ENCODE measurements around the gene SESN1.

Gene SESN1

DNA sequence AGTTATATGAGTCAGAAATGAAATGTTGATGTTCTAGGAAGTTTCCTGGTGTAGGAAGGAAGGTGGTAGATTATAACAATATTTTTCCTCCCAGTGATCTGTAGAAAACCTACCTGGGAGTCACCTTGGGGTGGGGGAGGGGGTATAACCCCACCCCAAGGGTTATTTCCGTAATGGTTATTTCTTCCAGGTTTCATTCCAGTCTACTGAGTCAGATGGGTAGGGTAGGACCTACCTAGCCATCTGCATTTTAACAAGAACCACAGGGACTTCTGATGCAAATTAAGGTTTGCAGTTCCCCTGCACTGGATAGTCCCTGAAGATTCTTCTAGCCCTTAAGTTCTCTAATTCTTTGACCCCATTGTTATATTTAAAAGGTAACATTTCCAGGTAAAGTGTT, 157.5 kb downstream of the SESN1 start:
- DNase-seq (ENCODE audit: low spot score), result no peak
- TF ChIP-seq CTCF (IDR thresholded peaks at IDR 0.05; ENCODE audit: extremely low read depth, missing control alignments), result no peak

Measured in GM20000 (cell line).